OCI-LY1 (cell line): Measurements from ENCODE around the gene PHF2.

ENCODE experiments used
- H2AFZ ChIP-seq: fragments of 200-600 bp; sonication (generic), shearing (Covaris generic); 2 replicates; pipeline ENCODE4 v1.6.0; 2014; ENCODE audit warnings: antibody characterized with exemption, mild to moderate bottlenecking, low read length
- H3F3A ChIP-seq: fragments of 200-600 bp; sonication (generic), shearing (Covaris generic); 2 replicates; pipeline ENCODE4 v1.6.0; 2014; ENCODE audit warnings: mild to moderate bottlenecking, antibody characterized with exemption, low read length, moderate library complexity; ENCODE audit not compliant: insufficient read depth
- H3K27ac ChIP-seq: fragments of 200-600 bp; sonication (generic); 2 replicates; pipeline ENCODE4 v1.5.1; 2014; ENCODE audit warnings: low read length, mixed run types, mild to moderate bottlenecking, low read depth; ENCODE audit not compliant: poor library complexity, severe bottlenecking
- H3K27me3 ChIP-seq: fragments of 200-600 bp; sonication (generic); 2 replicates; pipeline ENCODE4 v1.6.0; 2014; ENCODE audit warnings: antibody characterized with exemption, mild to moderate bottlenecking, low read length, moderate library complexity; ENCODE audit not compliant: insufficient read depth
- H3K36me3 ChIP-seq: fragments of 200-600 bp; sonication (generic); 2 replicates; pipeline ENCODE4 v1.6.1; 2014; ENCODE audit warnings: mild to moderate bottlenecking, antibody characterized with exemption, low read length, moderate library complexity, mixed read lengths; ENCODE audit not compliant: insufficient read depth
- H3K4me1 ChIP-seq: fragments of 200-600 bp; sonication (generic); 2 replicates; pipeline ENCODE4 v1.5.1; 2014; ENCODE audit warnings: mild to moderate bottlenecking, low read length, moderate library complexity; ENCODE audit not compliant: insufficient read depth, severe bottlenecking
- H3K4me2 ChIP-seq: fragments of 200-600 bp; sonication (generic), shearing (Covaris generic); 2 replicates; pipeline ENCODE4 v1.6.1; 2014; ENCODE audit warnings: low read length
- H3K4me3 ChIP-seq: fragments of 200-600 bp; sonication (generic); 2 replicates; pipeline ENCODE4 v1.5.1; 2014; ENCODE audit warnings: low read length, low read depth, mild to moderate bottlenecking, mixed read lengths; ENCODE audit not compliant: poor library complexity, severe bottlenecking
- H3K79me2 ChIP-seq: fragments of 200-600 bp; shearing (Covaris generic); 2 replicates; pipeline ENCODE4 v1.6.1; 2016; ENCODE audit warnings: mixed run types, low read length, mixed read lengths; ENCODE audit not compliant: insufficient read depth
- H3K9ac ChIP-seq: fragments of 200-600 bp; sonication (generic), shearing (Covaris generic); 2 replicates; pipeline ENCODE4 v1.6.1; 2014; ENCODE audit warnings: mild to moderate bottlenecking, low read length, mixed read lengths
- H3K9me2 ChIP-seq: fragments of 200-600 bp; sonication (generic), shearing (Covaris generic); 2 replicates; pipeline ENCODE4 v1.6.1; 2014; ENCODE audit warnings: low read depth, mild to moderate bottlenecking, low read length, mixed read lengths
- H3K9me3 ChIP-seq: fragments of 200-600 bp; shearing (Covaris generic); 2 replicates; pipeline ENCODE4 v1.6.1; 2014; ENCODE audit warnings: low read length, mixed read lengths
- H4K20me1 ChIP-seq: fragments of 200-600 bp; sonication (generic), shearing (Covaris generic); 2 replicates; pipeline ENCODE4 v1.6.0; 2016; ENCODE audit warnings: mild to moderate bottlenecking, low read length; ENCODE audit not compliant: insufficient read depth
- CTCF ChIP-seq: fragments of 200-600 bp; sonication (generic), shearing (Covaris generic); IDR thresholded peaks from 2 replicates; pipeline ENCODE4 v1.5.1; 2017; ENCODE audit warnings: mild to moderate bottlenecking, antibody characterized with exemption, low read length, moderate library complexity, mixed read lengths
- EZH2 ChIP-seq: fragments of 200-600 bp; sonication (generic), shearing (Covaris generic); IDR thresholded peaks from 2 replicates; pipeline ENCODE4 v1.8.0; 2017; ENCODE audit warnings: borderline replicate concordance, mixed run types, mild to moderate bottlenecking, antibody characterized with exemption, low read length, moderate library complexity, mixed read lengths

Gene PHF2

GRCh38 chr9:93589688-93590087 lies 13.3 kb downstream of the PHF2 start:
- Histone ChIP-seq H3K9me2 (no peaks in the 10 kb centered on the region), H3K4me1 (no peaks in the 10 kb centered on the region), H3F3A (no peaks in the 10 kb centered on the region), H3K36me3 (no peaks in the 10 kb centered on the region; the same call in 1 of the 2 replicates), H3K27me3 (no peaks in the 10 kb centered on the region), H3K27ac (no peak overlapping the region), H2AFZ (no peak overlapping the region), H3K9me3 (peaks cover 9% of the 10 kb centered on the region), H3K79me2 (no peaks in the 10 kb centered on the region), H3K9ac (no peak overlapping the region), H4K20me1 (no peaks in the 10 kb centered on the region), H3K4me2 (no peak overlapping the region), H3K4me3 (no peak overlapping the region)
- TF ChIP-seq CTCF (no peak), EZH2 (no peak)

- Histone ChIP-seq H3K4me1 (no peaks in the 10 kb centered on the region), H3K36me3 (no peaks in the 10 kb centered on the region), H3K27me3 (no peaks in the 10 kb centered on the region), H3K9ac (no peak overlapping the region), H3K9me3 (peaks cover under 1% of the 10 kb centered on the region; the same call in 1 of the 2 replicates), H4K20me1 (no peaks in the 10 kb centered on the region), H3F3A (no peaks in the 10 kb centered on the region), H3K9me2 (no peaks in the 10 kb centered on the region), H2AFZ (no peak overlapping the region), H3K4me3 (no peak overlapping the region), H3K79me2 (no peaks in the 10 kb centered on the region), H3K27ac (no peak overlapping the region), H3K4me2 (no peak overlapping the region)
- TF ChIP-seq EZH2 (no peak), CTCF (no peak)
These were observed 14.3 kb downstream of the PHF2 start for GRCh38 chr9:93590609-93591234.

- H3K27me3 ChIP-seq, result no peaks in the 10 kb centered on the region
- no peaks in the 10 kb centered on the region for H3K36me3 ChIP-seq
- no peak for TF ChIP-seq EZH2
- no peak for TF ChIP-seq CTCF
- no peak overlapping the region for H3K27ac ChIP-seq
- no peaks in the 10 kb centered on the region for H3K4me1 ChIP-seq
- no peak overlapping the region for H3K4me2 ChIP-seq
- H3K9me3 ChIP-seq, result no peaks in the 10 kb centered on the region
- no peak overlapping the region for H3K4me3 ChIP-seq
- no peak overlapping the region for H3K9ac ChIP-seq
- no peaks in the 10 kb centered on the region for H3F3A ChIP-seq
- no peaks in the 10 kb centered on the region for H4K20me1 ChIP-seq
- H3K9me2 ChIP-seq, result no peaks in the 10 kb centered on the region
- no peak overlapping the region for H2AFZ ChIP-seq
- H3K79me2 ChIP-seq, result no peaks in the 10 kb centered on the region
These were observed 15.1 kb downstream of the PHF2 start for GRCh38 chr9:93591301-93592007.
